ENCODE results near the gene RPS3.

GRCh38 chr11:75365711-75366181 is 33.6 kb upstream of the RPS3 start:
- TF ChIP-seq, protein P1, sequence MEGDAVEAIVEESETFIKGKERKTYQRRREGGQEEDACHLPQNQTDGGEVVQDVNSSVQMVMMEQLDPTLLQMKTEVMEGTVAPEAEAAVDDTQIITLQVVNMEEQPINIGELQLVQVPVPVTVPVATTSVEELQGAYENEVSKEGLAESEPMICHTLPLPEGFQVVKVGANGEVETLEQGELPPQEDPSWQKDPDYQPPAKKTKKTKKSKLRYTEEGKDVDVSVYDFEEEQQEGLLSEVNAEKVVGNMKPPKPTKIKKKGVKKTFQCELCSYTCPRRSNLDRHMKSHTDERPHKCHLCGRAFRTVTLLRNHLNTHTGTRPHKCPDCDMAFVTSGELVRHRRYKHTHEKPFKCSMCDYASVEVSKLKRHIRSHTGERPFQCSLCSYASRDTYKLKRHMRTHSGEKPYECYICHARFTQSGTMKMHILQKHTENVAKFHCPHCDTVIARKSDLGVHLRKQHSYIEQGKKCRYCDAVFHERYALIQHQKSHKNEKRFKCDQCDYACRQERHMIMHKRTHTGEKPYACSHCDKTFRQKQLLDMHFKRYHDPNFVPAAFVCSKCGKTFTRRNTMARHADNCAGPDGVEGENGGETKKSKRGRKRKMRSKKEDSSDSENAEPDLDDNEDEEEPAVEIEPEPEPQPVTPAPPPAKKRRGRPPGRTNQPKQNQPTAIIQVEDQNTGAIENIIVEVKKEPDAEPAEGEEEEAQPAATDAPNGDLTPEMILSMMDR (IDR thresholded peaks at IDR 0.05; ENCODE audit: low read depth, low read length) = no peak
- no peak for TF ChIP-seq POLR2A (IDR thresholded peaks at IDR 0.05; ENCODE audit: extremely low read depth, insufficient read length)
- no peak for TF ChIP-seq MAX (IDR thresholded peaks at IDR 0.05; ENCODE audit: low read depth, low read length)
- TF ChIP-seq MYC (IDR thresholded peaks at IDR 0.05; ENCODE audit: low read depth, low read length) = no peak

All from NB4 (cell line).